GM18868 (cell line): ENCODE results near the gene GBF1.

Experiments
- ATAC-seq: cut with Tn5 transposase; IDR thresholded peaks from one replicate; pipeline ENCODE4 v1.9.1; 2021; ENCODE audit warnings: mild to moderate bottlenecking, moderate library complexity; ENCODE audit not compliant: unreplicated experiment

GBF1 gene

DNA sequence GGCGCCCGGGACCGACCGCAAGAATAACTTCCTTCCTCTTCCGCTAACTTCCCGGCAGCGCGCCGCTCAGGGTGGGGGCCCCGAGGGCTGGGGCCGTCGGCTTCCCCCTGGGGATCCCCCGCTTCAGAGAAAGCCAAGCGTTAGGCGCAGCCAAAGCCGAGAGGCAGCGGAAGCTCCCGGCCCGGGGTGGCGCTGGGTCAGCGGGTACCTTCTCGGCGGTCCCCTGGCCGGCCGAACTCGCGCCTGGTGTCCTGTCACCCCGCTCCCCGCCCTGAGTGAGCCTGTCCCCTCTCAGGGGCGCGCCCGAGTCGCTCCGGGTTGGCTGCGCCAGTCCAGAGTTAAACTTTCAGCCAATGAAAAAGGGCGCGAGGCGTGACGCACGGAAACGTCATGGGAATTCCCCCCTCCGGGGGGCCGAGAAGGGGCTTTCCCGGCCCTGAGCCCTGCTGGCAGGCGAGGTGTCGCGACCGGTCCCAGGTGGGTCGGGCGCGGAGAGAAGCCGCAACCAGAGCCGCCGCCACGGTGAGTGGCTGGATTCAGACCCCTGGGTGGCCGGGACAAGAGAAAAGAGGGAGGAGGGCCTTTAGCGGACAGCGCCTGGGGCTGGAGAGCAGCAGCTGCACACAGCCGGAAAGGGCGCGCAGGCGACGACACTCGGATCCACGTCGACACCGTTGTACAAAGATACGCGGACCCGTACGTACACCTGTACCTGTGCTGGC lies 148.9 kb downstream of the GBF1 start:
- peak; percentile 78 for ATAC-seq

GRCh38 chr10:102394801-102395399 lies 149.6 kb downstream of the GBF1 start:
- ATAC-seq: peak; percentile 3

DNA sequence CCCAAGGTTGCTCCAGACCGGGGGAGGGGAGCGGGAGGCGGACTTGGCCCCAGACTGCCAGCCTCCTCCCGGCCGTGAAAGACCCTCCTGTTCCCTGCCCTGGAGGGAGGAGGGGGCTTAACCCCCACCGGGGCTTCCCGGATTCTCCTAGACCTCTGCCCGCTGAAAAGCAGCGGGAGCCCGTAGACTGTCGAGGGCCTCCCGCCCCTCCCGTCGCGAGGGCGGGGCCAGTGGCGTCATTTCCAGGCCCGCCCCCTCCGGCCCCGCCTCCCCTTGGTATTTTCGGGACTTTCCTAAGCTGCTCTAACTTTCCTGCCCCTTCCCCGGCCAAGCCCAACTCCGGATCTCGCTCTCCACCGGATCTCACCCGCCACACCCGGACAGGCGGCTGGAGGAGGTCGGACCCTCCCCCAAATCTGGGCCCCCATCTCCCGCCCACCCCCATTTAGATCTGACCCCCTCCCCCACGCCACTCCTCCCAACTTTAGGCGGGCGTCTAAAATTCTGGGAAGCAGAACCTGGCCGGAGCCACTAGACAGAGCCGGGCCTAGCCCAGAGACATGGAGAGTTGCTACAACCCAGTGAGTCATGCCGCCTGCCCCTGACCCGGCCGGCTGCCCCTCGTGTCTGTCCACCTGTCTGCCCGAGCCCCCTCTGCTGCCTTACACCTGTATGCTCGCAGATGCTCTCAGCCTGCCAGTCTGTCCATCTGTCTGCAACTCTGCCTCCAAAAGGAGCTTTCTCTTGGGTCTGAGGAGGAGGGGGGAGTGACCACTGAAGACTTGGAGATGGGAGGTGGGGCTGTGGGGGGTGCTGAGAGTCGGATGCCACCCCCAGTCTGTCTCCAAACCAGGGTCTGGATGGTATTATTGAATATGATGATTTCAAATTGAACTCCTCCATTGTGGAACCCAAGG lies 150.3 kb downstream of the GBF1 start, which contains the start of gene NFKB2:
Gene NFKB2 (plus strand): TSS at position 306 of the 917 bp plus-strand sequence. CDS start 255 bp downstream, at position 561.
- peak; percentile 29 for ATAC-seq

DNA sequence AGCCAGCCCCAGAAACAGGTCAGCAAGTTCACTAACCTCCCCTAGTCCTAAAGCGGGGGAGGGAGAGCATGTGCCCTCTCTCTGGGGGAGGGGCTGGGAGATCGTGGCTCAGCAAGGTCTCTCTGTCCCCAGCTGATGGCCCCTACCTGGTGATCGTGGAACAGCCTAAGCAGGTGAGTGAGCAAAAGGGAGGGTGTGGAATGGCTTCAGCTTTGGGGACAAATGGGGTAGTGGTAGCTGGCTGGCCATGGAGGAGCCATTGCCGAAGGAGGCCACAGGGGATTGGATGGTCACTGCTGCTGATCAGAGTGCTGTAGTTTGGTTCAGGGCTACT lies 151.0 kb downstream of the GBF1 start:
- ATAC-seq: no peak

DNA sequence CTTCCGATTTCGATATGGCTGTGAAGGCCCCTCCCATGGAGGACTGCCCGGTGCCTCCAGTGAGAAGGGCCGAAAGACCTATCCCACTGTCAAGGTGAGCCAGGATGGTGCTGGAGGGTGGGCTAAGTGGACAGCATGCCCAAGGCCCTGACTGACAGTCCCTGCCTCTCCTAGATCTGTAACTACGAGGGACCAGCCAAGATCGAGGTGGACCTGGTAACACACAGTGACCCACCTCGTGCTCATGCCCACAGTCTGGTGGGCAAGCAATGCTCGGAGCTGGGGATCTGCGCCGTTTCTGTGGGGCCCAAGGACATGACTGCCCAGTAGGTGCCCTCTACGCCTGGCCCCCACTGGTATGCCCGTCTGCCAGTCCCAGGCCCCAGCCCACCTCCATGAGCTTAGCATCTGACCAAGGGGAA lies 151.4 kb downstream of the GBF1 start:
- no peak for ATAC-seq

- ATAC-seq: no peak
These were observed 152.2 kb downstream of the GBF1 start for GRCh38 chr10:102397222-102398171.

DNA sequence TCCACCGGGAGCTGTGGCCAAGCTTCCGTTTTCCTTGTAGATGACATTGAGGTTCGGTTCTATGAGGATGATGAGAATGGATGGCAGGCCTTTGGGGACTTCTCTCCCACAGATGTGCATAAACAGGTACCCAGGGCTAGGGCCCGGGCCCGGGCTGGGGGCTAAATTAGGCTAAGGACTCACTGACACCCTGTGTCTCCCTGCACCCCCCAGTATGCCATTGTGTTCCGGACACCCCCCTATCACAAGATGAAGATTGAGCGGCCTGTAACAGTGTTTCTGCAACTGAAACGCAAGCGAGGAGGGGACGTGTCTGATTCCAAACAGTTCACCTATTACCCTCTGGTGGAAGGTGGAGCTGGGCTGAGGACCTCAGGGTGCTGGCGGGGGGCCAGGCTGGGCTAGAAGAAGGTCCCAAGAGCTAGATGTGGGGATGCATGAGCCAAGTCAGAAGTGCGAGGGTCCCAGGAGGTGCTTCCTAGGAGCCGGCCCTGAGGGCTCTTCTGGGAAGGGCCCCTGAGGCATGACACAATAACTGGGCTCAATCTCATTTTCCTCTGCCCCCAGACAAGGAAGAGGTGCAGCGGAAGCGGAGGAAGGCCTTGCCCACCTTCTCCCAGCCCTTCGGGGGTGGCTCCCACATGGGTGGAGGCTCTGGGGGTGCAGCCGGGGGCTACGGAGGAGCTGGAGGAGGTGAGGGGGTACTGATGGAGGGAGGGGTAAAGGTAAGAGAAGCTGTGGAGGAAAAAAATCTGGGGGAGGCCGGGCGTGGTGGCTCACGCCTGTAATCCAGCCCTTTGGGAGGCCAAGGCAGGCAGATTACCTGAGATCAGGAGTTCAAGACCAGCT lies 153.1 kb downstream of the GBF1 start:
- no peak for ATAC-seq

DNA sequence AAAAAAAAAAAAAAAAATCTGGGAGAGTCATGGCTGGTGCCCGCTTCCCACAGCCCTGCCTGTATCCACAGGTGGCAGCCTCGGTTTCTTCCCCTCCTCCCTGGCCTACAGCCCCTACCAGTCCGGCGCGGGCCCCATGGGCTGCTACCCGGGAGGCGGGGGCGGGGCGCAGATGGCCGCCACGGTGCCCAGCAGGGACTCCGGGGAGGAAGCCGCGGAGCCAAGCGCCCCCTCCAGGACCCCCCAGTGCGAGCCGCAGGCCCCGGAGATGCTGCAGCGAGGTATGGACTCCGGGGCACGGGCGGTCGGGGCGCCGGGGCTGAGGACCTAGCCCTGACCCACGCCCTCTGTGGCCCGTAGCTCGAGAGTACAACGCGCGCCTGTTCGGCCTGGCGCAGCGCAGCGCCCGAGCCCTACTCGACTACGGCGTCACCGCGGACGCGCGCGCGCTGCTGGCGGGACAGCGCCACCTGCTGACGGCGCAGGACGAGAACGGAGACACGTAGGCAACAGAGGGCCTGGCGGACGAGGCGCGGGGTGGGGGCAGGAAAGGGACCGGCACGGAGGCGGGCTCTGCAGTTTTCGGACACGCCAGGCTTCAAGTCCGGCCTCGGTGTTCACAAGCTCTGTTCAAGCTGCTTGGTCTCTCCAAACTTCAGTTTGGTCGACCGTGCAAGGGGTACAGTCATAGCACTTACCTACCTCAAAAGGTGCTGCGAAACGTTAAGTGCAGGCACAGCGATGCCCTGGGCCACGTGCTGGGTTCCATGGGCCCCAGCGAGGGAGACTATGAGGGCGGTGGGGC lies 154.1 kb downstream of the GBF1 start:
- ATAC-seq: peak; percentile 48

- no peak for ATAC-seq
These were observed 154.7 kb downstream of the GBF1 start for GRCh38 chr10:102400076-102400475.

GRCh38 chr10:102400598-102401341 lies 155.4 kb downstream of the GBF1 start:
- no peak for ATAC-seq

- ATAC-seq: no peak
These were observed 156.0 kb downstream of the GBF1 start for GRCh38 chr10:102401342-102401654.

GRCh38 chr10:102401735-102402511 lies 156.6 kb downstream of the GBF1 start:
- ATAC-seq: no peak

DNA sequence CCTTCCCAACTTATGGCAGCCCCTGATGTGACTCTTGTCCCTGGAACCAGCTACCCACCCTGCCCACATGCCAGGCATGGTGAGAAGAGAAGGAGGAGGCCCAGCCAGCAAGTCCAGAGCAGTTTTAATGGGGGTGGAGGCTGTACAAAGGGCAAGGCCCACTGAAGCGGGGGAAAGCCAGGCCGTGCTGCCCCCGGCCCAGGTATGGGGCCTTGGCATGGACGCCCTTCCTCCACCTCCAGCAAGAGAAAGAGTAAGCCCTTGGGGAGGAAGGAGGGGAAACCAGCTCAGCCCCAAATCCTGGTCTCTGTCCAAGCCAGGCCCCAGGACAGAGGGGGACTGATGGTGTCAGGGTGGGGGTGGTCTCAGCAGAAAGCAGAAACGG lies 157.2 kb downstream of the GBF1 start:
- ATAC-seq: no peak

DNA sequence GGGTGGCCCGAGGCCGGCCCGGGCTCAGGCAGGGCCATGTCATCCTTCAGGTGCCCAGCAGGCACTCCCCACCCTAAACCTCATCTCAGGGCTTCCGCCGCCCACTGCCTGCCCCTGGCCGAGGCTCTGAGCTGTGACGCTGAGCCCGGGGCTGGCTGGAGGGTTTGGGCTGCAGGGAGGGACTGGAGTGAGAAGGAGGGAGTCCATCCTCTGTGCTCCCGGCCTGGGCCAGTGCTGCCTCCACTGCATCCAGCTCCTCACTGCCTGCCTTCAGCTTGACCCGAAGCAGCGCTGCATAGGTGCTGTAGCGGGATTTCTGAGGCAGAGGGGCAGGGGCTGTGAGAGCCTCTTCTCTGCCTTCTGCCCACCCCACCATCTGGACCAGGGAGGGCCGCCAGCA lies 157.8 kb downstream of the GBF1 start:
- no peak for ATAC-seq

- no peak for ATAC-seq
These were observed 159.2 kb downstream of the GBF1 start for GRCh38 chr10:102404361-102405107.

DNA sequence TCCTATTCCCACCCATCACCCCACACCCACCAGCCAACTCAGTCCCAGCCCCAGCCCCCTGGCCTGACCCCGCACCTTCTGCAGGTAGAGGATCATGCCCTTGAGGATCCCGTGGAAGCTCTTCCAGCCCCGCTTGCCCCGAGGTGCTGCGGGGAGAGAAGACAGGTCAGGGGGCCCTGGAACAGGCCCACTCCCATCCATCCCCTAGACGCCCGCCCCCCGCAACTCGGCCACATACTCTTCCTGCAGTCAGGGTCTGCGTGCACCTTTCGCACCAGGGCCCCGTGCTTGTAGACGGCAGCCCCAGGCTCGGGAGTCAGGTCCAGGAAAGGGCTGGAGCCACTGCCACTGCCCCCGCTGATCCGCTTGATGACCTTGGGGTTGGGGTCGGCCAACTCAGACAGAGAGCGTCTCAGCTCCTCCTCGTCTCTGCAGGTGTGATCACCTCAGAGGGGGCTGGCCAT lies 159.8 kb downstream of the GBF1 start:
- no peak for ATAC-seq

DNA sequence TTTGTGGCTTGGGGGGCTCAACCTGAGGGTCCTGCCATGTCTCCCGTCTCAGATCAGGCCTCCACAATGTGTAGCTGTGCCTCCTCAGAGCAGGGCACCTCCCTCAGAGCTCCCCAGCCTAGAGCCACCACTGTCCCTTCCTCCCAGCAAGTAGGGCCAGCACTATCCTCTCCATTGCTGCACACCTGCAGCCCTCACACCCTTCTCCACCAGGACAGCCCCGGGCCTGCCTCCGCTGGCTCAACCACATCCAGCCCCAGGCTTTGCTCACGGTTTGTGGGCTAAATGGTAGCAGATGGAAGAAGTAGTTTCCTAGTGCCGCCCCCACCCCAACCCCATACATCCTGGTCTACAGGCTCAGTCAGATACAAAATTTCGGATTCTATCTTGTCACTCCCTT lies 160.3 kb downstream of the GBF1 start:
- ATAC-seq: no peak
